HG02870 (cell line): ENCODE measurements around the gene NID1.
"Not testable (repeated sequence)": the region's sequence is repeated elsewhere in the genome, so short reads cannot be mapped to it uniquely, and the experiment has no call there.

ENCODE experiments used
- ATAC-seq: cut with Tn5 transposase; IDR thresholded peaks from one replicate; pipeline ENCODE4 v1.9.1; 2021; ENCODE audit warnings: mild to moderate bottlenecking, moderate library complexity; ENCODE audit not compliant: unreplicated experiment

Gene NID1

DNA sequence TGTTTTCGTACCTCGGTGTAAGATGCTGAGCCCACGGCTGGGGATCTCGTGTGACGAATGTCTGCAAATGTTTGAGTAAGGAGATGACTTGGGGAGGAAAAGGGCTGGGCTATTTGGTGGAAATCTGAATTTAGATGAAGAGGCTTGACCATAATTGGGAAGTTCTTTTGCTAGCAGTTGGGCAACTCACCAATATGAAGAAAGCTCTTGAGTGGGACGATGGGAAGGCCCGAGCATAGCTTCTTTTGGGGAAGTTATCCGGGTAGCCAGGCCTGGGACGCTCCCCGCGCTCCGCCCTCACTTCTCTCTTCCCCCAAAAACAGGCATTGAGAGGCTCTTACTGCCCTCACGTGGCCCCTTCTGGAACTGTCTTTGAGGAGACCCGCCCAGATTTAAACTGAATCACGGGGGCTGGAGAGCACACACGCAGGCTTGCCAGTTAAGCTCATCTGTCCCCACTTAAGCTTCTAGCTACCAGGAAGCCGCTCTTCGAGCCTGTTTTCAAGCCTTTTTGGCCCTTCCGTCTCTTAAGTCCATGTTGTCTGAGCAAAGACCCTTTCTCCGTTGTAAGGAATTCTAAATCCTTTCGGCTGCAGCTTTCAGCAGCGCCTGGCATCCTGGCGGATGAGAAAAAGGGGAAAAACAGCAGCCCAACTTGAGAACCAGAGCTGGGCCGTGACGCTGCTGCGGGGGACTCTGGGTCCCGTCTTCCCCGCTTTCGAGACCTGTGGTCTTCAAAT lies 93.1 kb downstream of the NID1 start:
- peak; percentile 93 for ATAC-seq

DNA sequence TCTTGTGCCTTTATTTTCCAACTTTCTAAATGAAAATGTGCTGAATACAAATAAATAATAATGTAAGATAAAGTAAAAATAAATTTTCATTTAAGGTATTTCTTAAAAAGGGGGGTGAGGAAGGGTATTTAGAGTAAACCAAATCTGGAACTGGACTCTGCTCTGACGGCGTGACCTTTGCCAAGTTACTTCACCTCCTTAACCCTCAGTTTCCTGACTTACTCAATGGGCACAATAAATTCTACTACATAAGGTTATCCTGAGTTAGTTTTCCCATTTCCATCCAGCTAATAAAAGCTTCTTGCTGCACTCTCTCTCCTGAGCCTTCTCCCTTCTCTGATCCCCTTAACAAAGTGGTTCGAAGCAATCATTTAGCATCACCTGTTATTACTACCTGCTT lies 93.9 kb downstream of the NID1 start:
- ATAC-seq: no peak

- no peak for ATAC-seq
These were observed 96.1 kb downstream of the NID1 start for GRCh38 chr1:235968831-235969230.

- not testable (repeated sequence) for ATAC-seq
These were observed 98.8 kb downstream of the NID1 start for GRCh38 chr1:235966134-235966533.

DNA sequence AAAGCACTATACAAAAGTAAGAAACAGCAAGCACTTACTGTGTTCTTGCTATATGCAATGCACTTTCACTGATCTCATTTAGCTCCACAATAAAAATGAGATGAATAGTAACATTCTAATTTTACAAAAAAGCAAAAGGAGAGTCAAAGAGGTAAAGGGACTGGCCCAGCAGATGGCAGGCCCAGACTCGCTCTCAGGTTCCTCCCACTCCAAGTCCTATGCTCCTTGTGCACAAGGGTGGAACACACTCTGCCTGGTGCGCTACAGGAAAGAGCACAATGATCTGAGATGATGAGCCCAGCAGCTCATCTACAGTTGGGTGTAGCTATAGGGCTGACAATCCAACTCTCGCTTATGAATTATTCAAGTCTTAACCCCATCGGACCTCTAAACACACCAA lies 104.1 kb downstream of the NID1 start:
- ATAC-seq: no peak

- ATAC-seq: no peak
These were observed 106.9 kb downstream of the NID1 start for GRCh38 chr1:235958021-235958420.

DNA sequence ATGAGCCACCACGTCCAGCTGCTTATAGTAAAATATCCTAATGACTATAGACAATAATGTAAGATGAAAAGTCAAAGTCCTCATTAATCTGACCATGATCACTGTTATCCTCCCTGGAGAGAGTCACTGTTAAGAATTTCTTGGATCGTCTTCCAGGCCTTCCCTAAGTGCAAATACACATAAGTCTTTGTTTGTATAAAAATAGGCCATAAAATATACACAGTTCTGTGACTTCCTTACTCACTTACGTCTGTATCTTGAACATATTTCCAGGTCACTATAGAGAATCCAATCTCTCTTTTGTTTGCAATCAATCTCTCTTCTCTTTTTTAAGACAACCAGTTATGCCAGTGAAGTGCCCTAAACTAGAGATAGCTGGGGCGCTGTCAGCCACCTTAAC lies 109.1 kb downstream of the NID1 start:
- ATAC-seq: no peak

- ATAC-seq: peak; percentile 88
These were observed 110.3 kb downstream of the NID1 start for GRCh38 chr1:235954306-235955283.

DNA sequence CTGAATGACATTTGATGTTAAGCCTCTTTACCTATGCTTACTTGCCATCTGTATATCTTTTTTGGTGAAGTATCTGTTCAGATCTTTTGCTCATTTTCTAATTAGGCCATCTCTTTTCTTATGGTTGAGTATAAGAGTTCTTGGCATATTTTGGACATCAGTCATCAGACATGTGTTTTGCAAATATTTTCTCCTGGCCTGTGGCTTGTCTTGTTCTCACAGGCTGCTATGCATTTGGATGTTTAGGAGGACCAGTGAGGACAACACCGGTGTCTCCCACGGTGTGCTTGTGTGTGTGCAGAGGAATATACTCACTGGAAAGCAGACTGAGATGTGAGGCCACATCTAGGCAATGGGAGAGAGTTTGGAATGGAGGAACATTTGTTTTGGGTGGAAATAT lies 111.1 kb downstream of the NID1 start:
- ATAC-seq: no peak

- ATAC-seq: peak; percentile 54
These were observed 111.8 kb downstream of the NID1 start for GRCh38 chr1:235952950-235953615.

DNA sequence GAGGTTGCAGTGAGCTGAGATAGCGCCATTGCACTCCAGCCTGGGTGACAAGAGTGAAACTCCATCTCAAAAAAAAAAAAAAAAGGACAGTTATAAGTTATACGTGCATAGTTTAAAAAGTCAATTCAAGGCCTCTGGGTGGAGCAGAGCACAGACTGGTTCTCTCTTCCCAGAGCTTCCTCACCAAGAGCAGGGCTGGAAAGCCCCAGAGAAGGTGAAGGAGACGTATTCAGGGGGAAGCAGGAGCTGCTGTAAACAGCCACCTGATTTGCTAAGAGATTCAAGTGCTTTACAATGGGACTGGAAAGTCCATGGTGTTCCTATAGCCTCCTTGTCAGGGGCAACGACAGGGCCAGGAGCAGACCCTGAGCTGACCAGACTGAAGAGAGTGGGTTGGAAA lies 113.2 kb downstream of the NID1 start:
- ATAC-seq: no peak

- ATAC-seq: no peak
These were observed 114.6 kb downstream of the NID1 start for GRCh38 chr1:235950318-235950717.

DNA sequence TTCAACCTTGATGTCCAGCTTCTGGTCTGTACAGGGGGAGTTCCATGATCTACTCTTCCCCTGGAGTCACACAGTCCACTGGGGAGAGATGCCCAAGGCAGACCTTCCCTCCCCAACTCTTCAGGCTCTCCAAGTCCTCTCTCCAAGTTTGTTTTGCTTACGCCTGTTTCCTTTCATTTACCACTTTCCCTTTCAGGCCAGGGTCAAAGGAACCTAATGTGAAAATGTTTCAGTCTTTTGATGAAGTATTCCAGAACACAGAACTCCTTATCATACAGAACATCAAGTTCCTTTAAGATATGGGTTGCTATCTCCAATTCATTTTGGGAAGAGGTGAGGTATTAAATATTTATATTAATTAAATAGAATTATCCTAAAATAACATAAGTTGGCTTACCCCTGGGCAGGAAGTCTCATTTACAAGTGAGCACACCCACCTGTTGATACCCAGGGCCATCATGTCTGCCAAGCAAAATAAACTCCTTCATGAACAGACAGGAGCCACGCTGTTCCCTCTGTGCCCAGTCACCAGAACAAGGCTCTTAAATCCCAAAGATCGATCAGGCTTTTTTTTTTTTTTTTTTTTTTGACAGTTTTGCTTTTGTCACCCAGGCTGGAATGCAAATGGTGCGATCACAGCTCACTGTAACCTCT lies 116.0 kb downstream of the NID1 start:
- no peak for ATAC-seq

- no peak for ATAC-seq
These were observed 116.9 kb downstream of the NID1 start for GRCh38 chr1:235947989-235948388.

DNA sequence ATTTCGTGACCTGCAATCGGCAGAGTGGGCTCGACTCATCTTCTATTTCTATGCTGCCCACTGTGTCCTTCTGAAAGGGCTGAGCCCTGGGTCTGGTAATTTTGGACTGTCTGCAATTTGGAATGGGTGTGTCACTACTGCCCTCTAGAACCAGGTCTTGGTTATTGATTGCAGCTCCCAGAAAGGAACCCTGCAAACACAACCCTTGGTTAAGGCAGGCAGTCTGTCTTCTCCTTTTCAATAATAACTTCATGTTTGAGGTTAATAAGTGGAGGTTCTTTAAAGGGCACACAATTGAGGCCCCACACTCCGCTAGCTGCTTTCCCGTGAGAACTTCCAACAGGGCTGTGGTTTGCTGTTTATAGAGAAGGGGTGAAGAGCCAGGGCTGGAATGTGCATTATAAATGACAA lies 118.3 kb downstream of the NID1 start:
- ATAC-seq: peak; percentile 67

DNA sequence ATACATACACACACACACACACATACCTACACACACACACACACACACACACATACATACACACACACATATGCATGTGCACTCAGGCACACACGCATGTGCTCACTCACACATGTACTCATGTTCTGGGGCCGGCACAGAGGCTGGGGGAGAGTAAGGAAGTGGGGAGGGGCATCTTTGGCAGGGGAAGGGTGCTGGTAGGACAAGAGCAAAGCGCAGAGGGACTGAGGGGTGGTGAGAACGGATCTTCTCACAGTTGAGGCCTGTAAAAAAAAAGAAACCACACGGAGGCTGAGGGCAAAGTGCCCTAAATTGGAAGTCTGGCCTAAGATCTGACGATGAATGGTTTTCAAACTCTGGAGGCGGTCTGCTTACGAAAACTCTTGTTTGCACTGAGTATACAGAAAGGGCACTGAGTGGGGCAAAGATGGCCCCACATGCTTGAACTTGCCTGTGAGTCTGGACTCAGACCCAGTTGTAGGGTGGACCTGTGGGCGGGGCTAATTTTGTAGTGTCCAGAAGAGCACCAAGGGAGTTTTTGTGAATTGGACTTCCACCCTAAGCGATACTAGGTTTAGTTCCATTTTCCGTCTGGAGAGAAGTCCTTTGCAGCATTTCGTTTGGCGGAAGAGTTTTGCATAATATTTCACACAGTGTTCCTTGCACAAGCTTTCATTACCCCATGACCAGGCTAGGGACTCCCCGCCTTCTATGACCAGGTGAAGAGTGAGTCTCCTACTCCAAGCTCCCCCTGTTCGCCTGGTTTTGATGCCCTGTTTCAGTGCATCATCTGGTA lies 118.9 kb downstream of the NID1 start:
- peak; percentile 83 for ATAC-seq

DNA sequence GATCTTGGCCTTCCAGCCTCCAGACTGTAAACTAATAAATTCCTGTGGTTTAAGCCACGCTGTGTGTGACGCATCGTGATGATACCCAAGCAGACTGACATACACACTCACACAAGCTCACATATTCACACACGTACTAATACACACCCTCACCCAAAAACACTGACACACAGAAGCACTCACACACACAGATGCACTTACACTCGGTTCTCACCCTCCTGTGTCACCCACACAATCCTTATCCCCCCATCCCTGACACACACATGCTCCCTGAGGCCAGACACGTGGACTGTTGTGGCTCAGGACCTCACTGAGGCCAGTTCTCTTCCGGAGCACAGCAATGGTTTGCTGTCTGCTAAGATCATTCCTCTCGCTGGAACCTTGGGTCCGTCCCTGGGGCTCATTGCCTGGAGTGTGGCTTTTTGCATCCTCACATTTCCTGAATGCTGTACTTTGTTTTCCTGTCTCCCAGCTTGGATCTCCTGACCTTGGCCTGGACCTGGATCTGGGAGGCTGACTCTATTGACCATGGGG lies 121.2 kb downstream of the NID1 start:
- no peak for ATAC-seq

GRCh38 chr1:235942979-235943575 lies 121.8 kb downstream of the NID1 start:
- ATAC-seq: no peak

- no peak for ATAC-seq
These were observed 122.3 kb downstream of the NID1 start for GRCh38 chr1:235942625-235942934.
